Left colon (tissue), 2 donors: ENCODE measurements around the gene FSD2. TPM values are rescaled to one million over a fixed set of nuclear protein-coding genes. Genes with fewer than 3 reads are reported as not detected.

ENCODE experiments used
- total RNA-seq, 2 donors: library from RNA; stranded (reverse); fragmentation: NEBNext Ultra II Directional; extraction: Animal tissue kit (Norgen Biotek cat#: 25700); gene quantifications; one replicate each; pipeline ENCODE4 v1.2.1, GENCODE V29; 2021
- donor health status: DM: no; HTN: no; CAD: no.
- donor health status: DM: yes; HTN: yes; CAD: no.

Gene FSD2
- total RNA-seq, 2 donors from 2014 or later, result not detected

Other genes with a start within 250 kb of the FSD2 start
- gene CPEB1, start 158.7 kb downstream of the FSD2 start, total RNA-seq, result 1 to 10 TPM in 1 of 2 donors, under 1 TPM in 1; 0.58 to 2.5 TPM
- gene AP3B2, start 96.2 kb downstream of the FSD2 start, total RNA-seq, result 1 to 10 TPM; 1.3 to 1.9 TPM
- 10 to 100 TPM in 1 of 2 donors, 1 to 10 TPM in 1; 9.1 to 11.3 TPM for gene WHAMM, start 3.6 kb upstream of the FSD2 start, total RNA-seq
- gene HOMER2, start 146.7 kb upstream of the FSD2 start, total RNA-seq, result 1 to 10 TPM; 2.0 to 2.1 TPM
- 10 to 100 TPM; 21.9 to 22.5 TPM for gene RAMAC, start 180.1 kb upstream of the FSD2 start, total RNA-seq
- gene C15orf40, start 205.6 kb upstream of the FSD2 start, total RNA-seq, result 10 to 100 TPM; 22.4 to 22.7 TPM